ENCODE measurements around the gene COL6A5.

DNA sequence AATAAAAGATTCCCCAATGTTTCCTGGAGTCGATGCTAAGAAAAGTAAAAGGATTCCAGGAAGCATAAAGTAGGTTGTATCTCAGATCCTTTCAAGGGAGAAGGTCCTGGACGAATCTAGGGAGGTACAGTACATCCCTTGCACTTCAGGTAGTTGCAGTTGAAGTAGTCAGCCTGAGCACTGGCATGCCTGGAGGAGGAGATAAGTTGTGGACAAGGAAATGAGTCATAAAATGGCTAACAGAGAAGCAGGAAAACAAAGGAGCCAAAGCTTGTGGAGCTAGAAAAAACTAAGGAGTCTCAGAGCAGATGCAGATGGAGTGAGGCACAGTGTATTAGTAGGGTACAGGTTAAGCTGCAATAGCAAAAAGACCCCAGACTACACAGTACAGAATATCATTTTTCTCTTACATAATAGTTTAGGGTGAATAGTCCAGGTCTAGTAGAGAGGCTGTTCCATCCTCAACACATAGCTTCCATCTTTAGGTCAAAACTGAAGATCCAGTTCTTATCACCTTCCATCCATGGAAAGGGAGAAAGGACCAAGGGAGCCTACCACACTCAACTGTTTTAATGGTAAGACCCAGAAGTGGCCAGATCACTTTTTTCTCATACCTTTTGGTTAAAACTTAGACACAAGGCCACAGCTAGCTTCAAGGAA is 41.3 kb downstream of the COL6A5 start:
- TF ChIP-seq, protein P1, sequence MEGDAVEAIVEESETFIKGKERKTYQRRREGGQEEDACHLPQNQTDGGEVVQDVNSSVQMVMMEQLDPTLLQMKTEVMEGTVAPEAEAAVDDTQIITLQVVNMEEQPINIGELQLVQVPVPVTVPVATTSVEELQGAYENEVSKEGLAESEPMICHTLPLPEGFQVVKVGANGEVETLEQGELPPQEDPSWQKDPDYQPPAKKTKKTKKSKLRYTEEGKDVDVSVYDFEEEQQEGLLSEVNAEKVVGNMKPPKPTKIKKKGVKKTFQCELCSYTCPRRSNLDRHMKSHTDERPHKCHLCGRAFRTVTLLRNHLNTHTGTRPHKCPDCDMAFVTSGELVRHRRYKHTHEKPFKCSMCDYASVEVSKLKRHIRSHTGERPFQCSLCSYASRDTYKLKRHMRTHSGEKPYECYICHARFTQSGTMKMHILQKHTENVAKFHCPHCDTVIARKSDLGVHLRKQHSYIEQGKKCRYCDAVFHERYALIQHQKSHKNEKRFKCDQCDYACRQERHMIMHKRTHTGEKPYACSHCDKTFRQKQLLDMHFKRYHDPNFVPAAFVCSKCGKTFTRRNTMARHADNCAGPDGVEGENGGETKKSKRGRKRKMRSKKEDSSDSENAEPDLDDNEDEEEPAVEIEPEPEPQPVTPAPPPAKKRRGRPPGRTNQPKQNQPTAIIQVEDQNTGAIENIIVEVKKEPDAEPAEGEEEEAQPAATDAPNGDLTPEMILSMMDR (IDR thresholded peaks at IDR 0.05) = no peak
- no peak for TF ChIP-seq POLR2A (IDR thresholded peaks at IDR 0.05)

Measured in adrenal gland (tissue), 5 donors.